Spleen (tissue), 11 donors: ENCODE data around the gene CHST2. TPM values are rescaled to one million over a fixed set of nuclear protein-coding genes. Genes with fewer than 3 reads are reported as not detected.
A peak's percentile ranks its signal among the peaks of the same experiment; 100 is the strongest.

Experiments
- DNase-seq: peaks from one replicate; pipeline ENCODE4 v3.0.0-alpha.2; 2020
- H3K27ac ChIP-seq, 8 donors: fragments of 200-600 bp; sonication (generic) in 7 of 8; 1 replicate in 4 of 8; 2 replicates in 4 of 8; pipeline versions ENCODE4 v1.5.0 to v1.8.0; 2016 to 2021; ENCODE audit warnings: inconsistent platforms in 4 of 8, mild to moderate bottlenecking in 4 of 8, moderate library complexity in 1 of 8
- H3K27me3 ChIP-seq, 7 donors: fragments of 200-600 bp; sonication (generic) in 6 of 7; replicated peaks in 1 of 7; 1 replicate in 4 of 7; 2 replicates in 3 of 7; pipeline versions ENCODE4 v1.5.0 to v1.8.0; 2016 to 2021; ENCODE audit warnings: inconsistent platforms in 3 of 7, mild to moderate bottlenecking in 1 of 7
- H3K36me3 ChIP-seq, 6 donors: fragments of 200-600 bp; sonication (generic) in 5 of 6; 1 replicate in 4 of 6; 2 replicates in 2 of 6; pipeline versions ENCODE4 v1.5.0 to v1.8.0; 2016 to 2021; ENCODE audit warnings: inconsistent platforms in 2 of 6
- H3K4me1 ChIP-seq, 6 donors: fragments of 200-600 bp; sonication (generic) in 5 of 6; 1 replicate in 3 of 6; 2 replicates in 3 of 6; pipeline versions ENCODE4 v1.5.0 to v1.8.0; 2016 to 2021; ENCODE audit warnings: inconsistent platforms in 3 of 6
- H3K4me3 ChIP-seq, 8 donors: fragments of 200-600 bp; sonication (generic) in 7 of 8; 1 replicate in 4 of 8; 2 replicates in 4 of 8; pipeline versions ENCODE4 v1.5.0 to v1.8.0; 2016 to 2021; ENCODE audit warnings: inconsistent platforms in 4 of 8, mild to moderate bottlenecking in 4 of 8, moderate library complexity in 2 of 8
- H3K9me3 ChIP-seq, 8 donors: fragments of 200-600 bp; sonication (generic) in 7 of 8; 1 replicate in 4 of 8; 2 replicates in 4 of 8; pipeline versions ENCODE4 v1.5.0 to v1.8.0; 2016 to 2021; ENCODE audit warnings: inconsistent platforms in 4 of 8
- POLR2A ChIP-seq, 3 donors: fragments of 450-650 bp; IDR thresholded peaks; one replicate each; pipeline ENCODE4 v1.5.1; 2017; ENCODE audit warnings: antibody characterized with exemption in 3 of 3, mild to moderate bottlenecking in 1 of 3
- POLR2AphosphoS5 ChIP-seq, 3 donors: sonication (generic); formaldehyde crosslinking; IDR thresholded peaks; one replicate each; pipeline ENCODE4 v1.5.1; 2017; ENCODE audit warnings: antibody characterized with exemption in 3 of 3
- WGBS, 5 donors: extraction: QIAGEN DNeasy Blood & Tissue Kit in 3 of 5; methylation state at CpG; one replicate each; pipeline versions ENCODE4 v1.1.5 to v1.1.7; 2013 to 2018; 5-methylcytosine and 5-hydroxymethylcytosine counted together
- intact Hi-C: fragments of 100-400 bp; cut with DNase I; formaldehyde crosslinking; loops from one replicate; pipeline ENCODE4 v1.15.0; 2023; ENCODE audit warnings: low total_unique reads
- polyA plus RNA-seq, 3 donors: library from polyadenylated mRNA; stranded (reverse); fragments of 200-250 nt; gene quantifications; one replicate each; pipeline ENCODE4 v1.2.1, GENCODE V29; 2013
- total RNA-seq, 7 donors: library from RNA; depleted of rRNA in 3 of 7; stranded (reverse); fragments of >200 nt in 3 of 7; fragmentation: NEBNext Ultra II Directional in 4 of 7; extraction: Animal tissue kit (Norgen Biotek cat#: 25700) in 4 of 7; gene quantifications; one replicate each; pipeline versions ENCODE4 v1.1.0 to v1.2.1, GENCODE V29; 2016 to 2021
- TF ChIP-seq, protein P1 (sequence below), 11 experiments: fragments of 200-600 bp in 7 of 11; fragments of 450-650 bp in 4 of 11; sonication (generic) in 4 of 11; IDR thresholded peaks in 8 of 11; conservative IDR thresholded peaks in 3 of 11; 1 replicate in 7 of 11; 2 replicates in 4 of 11; pipeline versions ENCODE4 v1.4.0 to v1.8.0; 2016 to 2021; ENCODE audit warnings: antibody characterized with exemption in 11 of 11, inconsistent platforms in 4 of 11, mild to moderate bottlenecking in 1 of 11
- donor health status: healthy with polysubstance abuse.
- donor health status: DM: no; HTN: no; CAD: no; lungs with moderate emphysema.
- donor health status: DM: no; HTN: no; CAD: no.
- donor health status: Bipolar disorder and iron deficiency.
- donor health status: healthy.
- donor health status: DM: no; HTN: no; CAD: no.
- donor health status: DM: yes; HTN: yes; CAD: no.

Gene CHST2
- total and polyA plus RNA-seq, 10 donors = 8.5 to 46.6 (median 30.5) TPM

DNA sequence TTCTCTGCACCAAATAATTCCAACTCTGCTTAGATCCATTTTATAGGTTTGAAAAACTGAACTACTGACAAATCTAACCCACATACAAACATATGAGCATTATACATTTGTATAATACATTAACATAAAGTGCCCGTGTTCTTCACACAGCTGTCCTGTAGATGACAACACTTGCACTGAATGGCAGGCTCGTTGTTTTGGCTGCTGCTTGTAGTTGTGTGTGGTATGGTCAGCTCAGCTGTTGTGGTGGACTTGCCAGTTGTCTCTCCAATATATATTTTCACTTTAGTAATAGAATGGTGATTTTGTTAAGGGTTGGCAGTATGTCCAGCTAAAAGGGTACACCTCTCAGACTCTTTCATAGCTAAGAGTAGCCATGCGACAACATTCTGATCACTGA, 30.5 kb downstream of the CHST2 start:
- H3K4me1 ChIP-seq = peaks cover 0 to 7% (median 0%) of the 10 kb centered on the region in 6 donors
- TF ChIP-seq POLR2AphosphoS5 (IDR thresholded peaks at IDR 0.05) = no peak
- TF ChIP-seq, protein P1, sequence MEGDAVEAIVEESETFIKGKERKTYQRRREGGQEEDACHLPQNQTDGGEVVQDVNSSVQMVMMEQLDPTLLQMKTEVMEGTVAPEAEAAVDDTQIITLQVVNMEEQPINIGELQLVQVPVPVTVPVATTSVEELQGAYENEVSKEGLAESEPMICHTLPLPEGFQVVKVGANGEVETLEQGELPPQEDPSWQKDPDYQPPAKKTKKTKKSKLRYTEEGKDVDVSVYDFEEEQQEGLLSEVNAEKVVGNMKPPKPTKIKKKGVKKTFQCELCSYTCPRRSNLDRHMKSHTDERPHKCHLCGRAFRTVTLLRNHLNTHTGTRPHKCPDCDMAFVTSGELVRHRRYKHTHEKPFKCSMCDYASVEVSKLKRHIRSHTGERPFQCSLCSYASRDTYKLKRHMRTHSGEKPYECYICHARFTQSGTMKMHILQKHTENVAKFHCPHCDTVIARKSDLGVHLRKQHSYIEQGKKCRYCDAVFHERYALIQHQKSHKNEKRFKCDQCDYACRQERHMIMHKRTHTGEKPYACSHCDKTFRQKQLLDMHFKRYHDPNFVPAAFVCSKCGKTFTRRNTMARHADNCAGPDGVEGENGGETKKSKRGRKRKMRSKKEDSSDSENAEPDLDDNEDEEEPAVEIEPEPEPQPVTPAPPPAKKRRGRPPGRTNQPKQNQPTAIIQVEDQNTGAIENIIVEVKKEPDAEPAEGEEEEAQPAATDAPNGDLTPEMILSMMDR (IDR thresholded peaks at IDR 0.05 in 8 of 11, conservative IDR thresholded peaks at IDR 0.05 in 3 of 11) = no peak
- no peak for TF ChIP-seq POLR2A (IDR thresholded peaks at IDR 0.05)
- intact Hi-C loops = no loop called here

DNA sequence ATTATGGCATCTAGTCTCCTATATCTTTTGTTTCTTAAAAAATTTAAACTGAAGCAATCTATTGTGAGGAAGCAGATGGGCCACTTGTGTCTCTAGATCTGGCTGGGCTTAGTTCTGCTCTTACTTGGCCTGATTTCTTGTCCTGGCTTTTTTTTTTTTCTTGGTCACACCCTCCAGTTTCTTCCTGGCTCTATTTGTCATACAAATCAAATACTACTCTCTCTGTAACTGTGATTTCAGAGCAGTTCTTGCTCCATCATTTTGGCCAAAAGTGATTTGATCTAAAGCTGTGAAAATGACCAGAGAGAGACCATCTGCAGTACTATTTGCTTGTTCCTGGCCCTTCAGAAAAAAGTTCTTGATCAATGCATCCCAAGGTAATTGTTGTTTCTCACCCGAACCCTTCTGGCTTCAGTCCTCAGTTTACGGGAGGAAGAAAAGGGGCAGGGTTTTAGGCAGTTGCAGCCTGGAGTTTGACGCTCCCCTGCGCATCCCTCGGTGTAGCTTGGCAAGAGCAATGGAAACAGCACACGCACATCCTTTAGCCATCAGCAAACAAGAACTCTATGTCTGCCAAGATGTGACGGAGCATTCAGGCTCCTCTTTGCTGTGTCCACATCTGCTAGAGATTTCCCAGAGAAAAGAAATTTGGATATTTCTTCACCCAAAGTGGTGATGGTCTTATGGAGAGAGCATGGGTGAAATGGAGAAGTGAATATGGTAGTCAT, 31.6 kb downstream of the CHST2 start:
- Histone ChIP-seq H3K9me3 (no peaks in the 10 kb centered on the region), H3K4me1 (peaks cover 0 to 7% (median 0%) of the 10 kb centered on the region in 6 donors), H3K27me3 (no peaks in the 10 kb centered on the region), H3K4me3 (no peak overlapping the region), H3K27ac (no peak overlapping the region), H3K36me3 (no peaks in the 10 kb centered on the region)
- DNase-seq = no peak
- WGBS, 5 donors = 89 to 94% (median 92%) methylated on average over 7 of the region's 7 CpGs
- TF ChIP-seq, protein P1 (IDR thresholded peaks at IDR 0.05 in 8 of 11, conservative IDR thresholded peaks at IDR 0.05 in 3 of 11) = no peak
- TF ChIP-seq POLR2AphosphoS5 (IDR thresholded peaks at IDR 0.05) = no peak
- no peak for TF ChIP-seq POLR2A (IDR thresholded peaks at IDR 0.05)
- intact Hi-C loops = no loop called here

More for the DNA sequence above, 30.5 kb downstream of the CHST2 start:
- no peak overlapping the region for H3K4me3 ChIP-seq
- H3K36me3 ChIP-seq = no peaks in the 10 kb centered on the region
- 90 to 97% (median 96%) methylated on average over 3 of the region's 3 CpGs for WGBS, 5 donors
- DNase-seq = no peak
- H3K27ac ChIP-seq = no peak overlapping the region
- no peaks in the 10 kb centered on the region for H3K9me3 ChIP-seq
- H3K27me3 ChIP-seq = no peaks in the 10 kb centered on the region

DNA sequence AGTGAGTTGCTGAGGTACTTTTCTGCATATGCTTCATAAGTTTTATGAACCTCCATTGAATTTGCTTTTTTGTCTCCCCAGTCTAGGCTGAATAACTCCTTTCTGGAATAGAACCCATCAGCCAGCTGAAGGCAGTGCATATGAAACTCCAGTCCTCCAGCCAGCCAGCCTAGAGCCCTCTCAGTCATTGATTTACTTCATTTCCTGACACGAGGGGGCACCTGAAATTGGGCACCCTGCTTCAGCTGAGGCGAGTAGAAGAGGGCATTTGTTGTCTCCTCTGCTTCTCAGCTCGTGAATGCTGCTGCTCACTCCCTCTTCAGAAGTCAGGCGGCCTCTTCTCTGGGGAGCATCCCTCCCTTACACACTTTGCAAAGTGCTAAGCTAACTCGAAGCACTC, 32.5 kb downstream of the CHST2 start:
- no peak for DNase-seq
- no peaks in the 10 kb centered on the region for H3K27me3 ChIP-seq
- WGBS, 5 donors = 83 to 91% (median 88%) methylated on average over 5 of the region's 5 CpGs

DNA sequence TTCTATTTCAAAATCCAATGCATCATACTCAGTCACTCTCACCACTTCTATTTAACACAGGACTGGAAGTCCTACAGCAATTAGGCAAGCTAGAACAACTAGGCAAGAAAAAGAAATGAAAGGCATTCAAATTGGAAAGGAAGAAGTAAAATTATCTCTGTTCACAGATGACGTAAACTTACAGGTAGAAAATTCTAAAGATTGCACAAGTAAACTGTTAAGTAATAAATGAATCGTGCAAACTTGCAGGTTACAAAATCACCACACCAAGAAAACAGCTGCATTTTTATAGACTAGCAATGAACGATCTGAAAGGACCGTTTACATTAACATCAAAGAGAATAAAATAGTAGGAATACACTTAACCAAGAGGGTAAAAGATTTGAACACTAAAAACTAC, 36.2 kb downstream of the CHST2 start:
- H3K4me3 ChIP-seq = no peak overlapping the region
- H3K27me3 ChIP-seq = no peaks in the 10 kb centered on the region
- DNase-seq = no peak
- WGBS, 5 donors = 60 to 80% (median 75%) methylated on average over 4 of the region's 4 CpGs
- H3K4me1 ChIP-seq = peaks cover 0 to 14% (median 0%) of the 10 kb centered on the region in 6 donors
- peak overlapping the region in 2 of 8 donors; percentile 28 to 46 for H3K27ac ChIP-seq
- TF ChIP-seq POLR2AphosphoS5 (IDR thresholded peaks at IDR 0.05) (no peak), POLR2A (IDR thresholded peaks at IDR 0.05) (no peak)
- TF ChIP-seq, protein P1 (IDR thresholded peaks at IDR 0.05 in 8 of 11, conservative IDR thresholded peaks at IDR 0.05 in 3 of 11) = no peak
- no peaks in the 10 kb centered on the region for H3K9me3 ChIP-seq
- no peaks in the 10 kb centered on the region for H3K36me3 ChIP-seq
- intact Hi-C loops = no loop called here

More for the DNA sequence above, 32.5 kb downstream of the CHST2 start:
- H3K4me3 ChIP-seq = no peak overlapping the region
- H3K36me3 ChIP-seq = no peaks in the 10 kb centered on the region
- intact Hi-C loops = no loop called here
- H3K4me1 ChIP-seq = peaks cover 0 to 7% (median 0%) of the 10 kb centered on the region in 6 donors
- no peak overlapping the region for H3K27ac ChIP-seq
- TF ChIP-seq POLR2A (IDR thresholded peaks at IDR 0.05) (no peak), POLR2AphosphoS5 (IDR thresholded peaks at IDR 0.05) (no peak)
- TF ChIP-seq, protein P1 (IDR thresholded peaks at IDR 0.05 in 8 of 11, conservative IDR thresholded peaks at IDR 0.05 in 3 of 11) = no peak
- no peaks in the 10 kb centered on the region for H3K9me3 ChIP-seq
